ENCODE results near the gene HTT.

Gene HTT

DNA sequence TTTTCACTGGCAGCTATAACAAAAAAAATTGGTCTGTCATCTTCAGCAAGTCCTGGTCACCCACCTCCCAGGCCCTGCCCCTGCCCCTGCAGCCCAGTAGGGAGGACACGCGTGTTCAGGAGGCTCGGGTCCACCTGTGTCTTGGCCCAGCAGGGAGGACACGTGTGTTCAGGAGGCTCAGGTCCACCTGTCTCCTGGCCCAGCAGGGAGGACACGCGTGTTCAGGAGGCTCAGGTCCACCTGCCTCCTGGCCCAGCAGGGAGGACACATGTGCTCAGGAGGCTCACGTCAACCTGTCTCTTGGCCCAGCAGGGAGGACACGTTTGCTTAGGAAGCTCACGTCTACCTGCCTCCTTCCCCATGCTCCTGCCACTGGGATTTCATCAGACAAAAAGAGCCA, 45.0 kb upstream of the HTT start:
- H3K27ac ChIP-seq (replicated peaks): no peak overlapping the region
- DNase-seq (ENCODE audit: low read depth in 1 of 2, low spot score in 1 of 2): no peak
- no peak overlapping the region for H3K4me3 ChIP-seq (replicated peaks; ENCODE audit: insufficient read depth, low read length)
- TF ChIP-seq POLR2AphosphoS5 (IDR thresholded peaks at IDR 0.05; ENCODE audit: low read depth): no peak
- no peak for TF ChIP-seq SPI1 (IDR thresholded peaks at IDR 0.05; ENCODE audit: borderline replicate concordance, low read depth)
- TF ChIP-seq GABPA (IDR thresholded peaks at IDR 0.05; ENCODE audit: low read depth): no peak
- TF ChIP-seq REST (IDR thresholded peaks at IDR 0.05; ENCODE audit: insufficient replicate concordance, low read depth): no peak
- no peak for TF ChIP-seq CTCF (IDR thresholded peaks at IDR 0.05; ENCODE audit: insufficient read depth, low read length)
- H3K27me3 ChIP-seq (ENCODE audit: insufficient read depth, poor library complexity, severe bottlenecking): no peaks in the 10 kb centered on the region

- no peak for DNase-seq (ENCODE audit: low read depth in 1 of 2, low spot score in 1 of 2)
- Histone ChIP-seq H3K27me3 (ENCODE audit: insufficient read depth, poor library complexity, severe bottlenecking) (no peaks in the 10 kb centered on the region), H3K4me3 (replicated peaks; ENCODE audit: insufficient read depth, low read length) (no peak overlapping the region), H3K27ac (replicated peaks) (no peak overlapping the region)
- no peak for TF ChIP-seq SPI1 (IDR thresholded peaks at IDR 0.05; ENCODE audit: borderline replicate concordance, low read depth)
- no peak for TF ChIP-seq POLR2AphosphoS5 (IDR thresholded peaks at IDR 0.05; ENCODE audit: low read depth)
- TF ChIP-seq CTCF (IDR thresholded peaks at IDR 0.05; ENCODE audit: insufficient read depth, low read length): no peak
- no peak for TF ChIP-seq REST (IDR thresholded peaks at IDR 0.05; ENCODE audit: insufficient replicate concordance, low read depth)
- no peak for TF ChIP-seq GABPA (IDR thresholded peaks at IDR 0.05; ENCODE audit: low read depth)
Measured at GRCh38 chr4:3030566-3031356, 43.7 kb upstream of the HTT start.

- Histone ChIP-seq H3K27me3 (ENCODE audit: insufficient read depth, poor library complexity, severe bottlenecking) (no peaks in the 10 kb centered on the region), H3K27ac (replicated peaks) (no peak overlapping the region), H3K4me3 (replicated peaks; ENCODE audit: insufficient read depth, low read length) (no peak overlapping the region)
- no peak for TF ChIP-seq GABPA (IDR thresholded peaks at IDR 0.05; ENCODE audit: low read depth)
- TF ChIP-seq SPI1 (IDR thresholded peaks at IDR 0.05; ENCODE audit: borderline replicate concordance, low read depth): no peak
- TF ChIP-seq CTCF (IDR thresholded peaks at IDR 0.05; ENCODE audit: insufficient read depth, low read length): no peak
- TF ChIP-seq POLR2AphosphoS5 (IDR thresholded peaks at IDR 0.05; ENCODE audit: low read depth): no peak
- no peak for TF ChIP-seq REST (IDR thresholded peaks at IDR 0.05; ENCODE audit: insufficient replicate concordance, low read depth)
- DNase-seq (ENCODE audit: low read depth in 1 of 2, low spot score in 1 of 2): no peak
Measured at GRCh38 chr4:3031357-3032082, 43.0 kb upstream of the HTT start.
